GM21367 (cell line): ENCODE results near the gene TEX11.
"Not testable (repeated sequence)": the region's sequence is repeated elsewhere in the genome, so short reads cannot be mapped to it uniquely, and the experiment has no call there.

Experiments
- ATAC-seq: cut with Tn5 transposase; IDR thresholded peaks from one replicate; pipeline ENCODE4 v1.9.1; 2021; ENCODE audit not compliant: unreplicated experiment

The TEX11 gene

GRCh38 chrX:70605352-70605751, 303.2 kb downstream of the TEX11 start:
- ATAC-seq = no peak

- ATAC-seq = no peak
Measured at GRCh38 chrX:70592091-70592490, 316.4 kb downstream of the TEX11 start.

- not testable (repeated sequence) for ATAC-seq
Measured at GRCh38 chrX:70587158-70587557, 321.4 kb downstream of the TEX11 start.

- ATAC-seq = no peak
Measured at GRCh38 chrX:70577442-70577841, 331.1 kb downstream of the TEX11 start.

- not testable (repeated sequence) for ATAC-seq
Measured at GRCh38 chrX:70569922-70570576, 338.5 kb downstream of the TEX11 start.

GRCh38 chrX:70554948-70555347, 353.6 kb downstream of the TEX11 start:
- ATAC-seq = no peak

- ATAC-seq = no peak
Measured at GRCh38 chrX:70554523-70554922, 354.0 kb downstream of the TEX11 start.

GRCh38 chrX:70554081-70554480, 354.4 kb downstream of the TEX11 start:
- no peak for ATAC-seq

- ATAC-seq = no peak
Measured at GRCh38 chrX:70553516-70553915, 355.0 kb downstream of the TEX11 start.

- ATAC-seq = no peak
Measured at GRCh38 chrX:70552130-70552704, 356.3 kb downstream of the TEX11 start.

- no peak for ATAC-seq
Measured at GRCh38 chrX:70549429-70549828, 359.1 kb downstream of the TEX11 start.

GRCh38 chrX:70535198-70535597, 373.3 kb downstream of the TEX11 start:
- no peak for ATAC-seq

GRCh38 chrX:70527610-70528345, 380.7 kb downstream of the TEX11 start:
- no peak for ATAC-seq

GRCh38 chrX:70527053-70527452, 381.5 kb downstream of the TEX11 start:
- no peak for ATAC-seq

- ATAC-seq = no peak
Measured at GRCh38 chrX:70525733-70526132, 382.8 kb downstream of the TEX11 start.

GRCh38 chrX:70515692-70516091, 392.8 kb downstream of the TEX11 start:
- not testable (repeated sequence) for ATAC-seq

- not testable (repeated sequence) for ATAC-seq
Measured at GRCh38 chrX:70515270-70515669, 393.2 kb downstream of the TEX11 start.

- ATAC-seq = no peak
Measured at GRCh38 chrX:70509078-70509477, 399.4 kb downstream of the TEX11 start.

GRCh38 chrX:70508296-70508911, 400.1 kb downstream of the TEX11 start:
- no peak for ATAC-seq

- no peak for ATAC-seq
Measured at GRCh38 chrX:70505451-70505841, 403.1 kb downstream of the TEX11 start.

- ATAC-seq = no peak
Measured at GRCh38 chrX:70504772-70505450, 403.6 kb downstream of the TEX11 start.
